Islet of Langerhans (tissue), 1 donor: ENCODE results near the gene CCDC50.

Experiments
- FAIRE-seq: peaks from one replicate; lab custom pipeline; 2011; peaks lifted over from hg19 to GRCh38; lab: Jason Lieb, UNC

The CCDC50 gene

DNA sequence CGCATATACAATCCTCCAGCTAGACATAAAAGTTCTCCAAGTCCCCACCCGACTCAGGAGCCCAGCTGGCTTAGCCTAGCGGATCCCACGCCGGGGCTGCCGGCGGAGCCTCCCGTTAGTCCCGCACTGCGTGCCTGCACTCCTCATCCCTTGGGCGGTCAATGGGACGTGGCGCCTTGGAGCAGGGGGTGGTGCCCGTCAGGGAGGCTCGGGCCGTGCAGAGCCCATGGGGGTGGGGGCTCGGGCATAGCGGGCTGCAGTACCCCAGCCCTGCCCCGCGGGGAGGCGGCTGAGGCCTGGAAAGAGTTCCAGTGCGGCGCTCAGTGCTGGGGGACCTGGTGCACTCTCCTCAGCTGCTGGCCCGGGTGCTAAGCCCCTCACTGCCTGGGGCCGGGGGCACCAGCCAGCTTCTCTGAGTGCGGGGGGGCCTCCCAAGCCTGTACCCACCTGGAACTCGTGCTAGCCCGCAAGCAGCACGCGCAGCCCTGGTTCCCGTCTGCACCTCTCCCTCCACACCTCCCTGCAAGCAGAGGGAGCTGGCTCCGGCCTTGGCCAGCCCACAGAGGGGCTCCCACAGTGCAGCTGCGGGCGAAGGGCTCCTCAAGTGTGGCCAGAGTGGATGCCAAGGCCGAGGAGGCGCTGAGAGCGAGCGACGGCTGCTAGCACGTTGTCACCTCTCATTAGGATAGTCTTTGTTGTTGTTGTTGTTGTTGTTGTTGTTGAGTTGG is 12.2 kb upstream of the CCDC50 start:
- no peak for FAIRE-seq

DNA sequence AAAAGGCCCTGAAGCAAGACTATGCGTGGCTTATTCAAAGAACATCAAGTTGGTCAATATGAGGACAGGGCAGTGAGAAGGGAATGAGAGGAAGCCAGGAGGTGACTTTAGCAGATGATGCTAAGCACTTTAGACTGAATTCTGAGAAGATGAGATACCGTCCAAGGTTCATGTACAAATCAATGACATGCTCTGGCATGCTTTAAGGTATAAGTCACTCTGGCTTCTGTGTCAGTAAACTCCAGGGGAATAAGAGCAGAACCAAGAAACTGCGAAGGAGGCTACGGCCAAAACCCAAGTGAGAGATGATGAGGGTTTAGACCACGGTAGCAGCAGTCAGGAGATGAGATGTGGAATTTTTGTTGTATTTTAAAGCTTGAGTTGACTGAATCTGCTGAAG is 8.9 kb upstream of the CCDC50 start:
- no peak for FAIRE-seq

DNA sequence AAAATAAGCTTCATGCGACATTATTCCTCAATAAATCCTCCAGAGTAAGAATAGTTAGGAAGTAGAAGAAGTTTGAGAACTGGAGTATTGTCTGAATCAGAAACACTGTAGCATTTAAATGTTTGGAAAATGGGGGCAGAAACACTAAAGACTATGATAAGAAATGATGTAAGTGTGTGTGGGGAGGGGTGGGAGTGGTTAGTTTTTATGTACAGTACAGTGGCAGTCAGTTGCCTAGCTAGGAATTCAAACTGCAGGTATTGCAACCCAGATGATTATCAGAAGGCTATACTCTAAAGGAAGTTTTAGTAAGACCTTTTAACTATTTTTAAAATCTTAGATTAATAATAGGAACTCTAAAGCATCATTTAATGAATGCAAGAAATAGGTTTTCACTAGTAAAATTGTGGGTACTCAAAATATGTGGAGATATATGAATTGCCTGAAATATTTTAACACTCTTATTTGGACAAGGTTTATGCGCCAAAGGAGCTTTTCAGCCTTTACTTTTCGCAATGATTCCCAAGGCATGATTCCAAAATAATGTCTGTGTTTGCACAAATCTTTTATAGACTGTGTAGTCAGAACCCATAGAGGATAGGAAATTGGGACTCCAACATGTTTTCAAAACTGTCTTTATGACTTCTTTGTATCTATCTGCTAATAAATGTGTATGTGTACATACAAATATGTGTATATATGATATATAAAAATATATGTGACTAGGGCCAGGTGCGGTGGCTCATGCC is 8.0 kb upstream of the CCDC50 start:
- FAIRE-seq: no peak

DNA sequence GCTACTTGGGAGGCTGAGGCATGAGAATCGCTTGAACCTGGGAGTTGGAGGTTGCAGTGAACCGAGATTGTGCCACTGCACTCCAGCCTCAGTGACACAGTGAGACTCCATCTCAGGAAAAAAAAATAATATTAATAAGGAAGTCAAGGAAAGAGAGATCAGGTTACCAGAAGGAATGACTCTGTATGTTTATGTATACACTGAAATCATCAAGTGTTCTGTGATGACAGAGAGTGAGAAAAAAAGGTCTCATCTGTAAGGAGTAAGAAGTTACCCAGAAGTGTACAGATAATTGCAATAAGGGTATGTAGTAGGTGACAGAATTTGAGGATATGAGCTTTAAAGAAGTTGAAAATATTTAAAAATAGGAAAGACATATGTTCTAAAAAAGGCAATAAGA is 4.3 kb upstream of the CCDC50 start:
- no peak for FAIRE-seq

DNA sequence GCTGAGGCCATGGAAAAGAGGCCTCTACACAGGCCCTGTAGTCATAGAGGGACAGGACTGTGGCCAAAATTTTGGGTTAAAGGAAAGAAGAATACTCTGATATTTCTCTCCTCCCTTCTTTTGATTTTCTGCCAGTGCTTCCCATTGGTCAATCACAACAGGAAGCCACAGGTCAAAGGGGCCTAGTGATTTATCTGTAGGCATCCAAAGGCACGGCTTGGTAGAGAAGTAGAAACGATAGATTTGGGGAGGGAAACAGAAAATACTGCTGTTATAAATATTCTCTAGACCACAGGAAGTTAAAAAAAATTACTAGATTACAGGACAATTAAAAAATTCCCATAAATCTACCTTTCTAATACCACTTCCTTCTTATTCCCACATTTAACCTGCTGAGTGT is 1.7 kb upstream of the CCDC50 start:
- FAIRE-seq: no peak

DNA sequence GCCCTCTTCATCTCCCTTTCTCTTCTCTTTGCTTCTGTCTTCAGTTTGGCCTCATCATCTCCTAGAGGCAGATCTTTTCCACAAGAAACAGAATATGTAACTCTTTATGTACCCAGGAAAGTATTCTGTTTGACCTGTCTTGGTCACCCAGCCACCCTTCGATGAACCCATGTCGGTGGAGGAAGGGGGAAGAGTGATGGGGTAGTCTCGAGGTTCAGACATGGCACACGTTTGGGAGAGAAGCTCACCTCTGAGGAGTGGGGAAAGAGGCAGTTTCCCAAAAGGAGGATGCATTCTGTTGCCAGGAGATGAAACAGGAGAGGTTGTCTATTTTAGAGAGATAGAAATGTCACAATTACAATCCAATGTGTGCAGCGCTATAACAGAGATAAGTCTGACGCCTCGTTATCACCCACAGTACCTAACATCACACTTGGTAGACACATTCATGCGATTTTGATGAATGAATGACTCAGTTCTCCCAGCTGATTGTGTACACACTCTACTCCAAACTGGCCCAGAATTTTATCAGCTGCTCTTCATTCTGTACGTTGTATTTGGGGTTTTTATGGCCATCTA is 722 bp upstream of the CCDC50 start:
- no peak for FAIRE-seq

DNA sequence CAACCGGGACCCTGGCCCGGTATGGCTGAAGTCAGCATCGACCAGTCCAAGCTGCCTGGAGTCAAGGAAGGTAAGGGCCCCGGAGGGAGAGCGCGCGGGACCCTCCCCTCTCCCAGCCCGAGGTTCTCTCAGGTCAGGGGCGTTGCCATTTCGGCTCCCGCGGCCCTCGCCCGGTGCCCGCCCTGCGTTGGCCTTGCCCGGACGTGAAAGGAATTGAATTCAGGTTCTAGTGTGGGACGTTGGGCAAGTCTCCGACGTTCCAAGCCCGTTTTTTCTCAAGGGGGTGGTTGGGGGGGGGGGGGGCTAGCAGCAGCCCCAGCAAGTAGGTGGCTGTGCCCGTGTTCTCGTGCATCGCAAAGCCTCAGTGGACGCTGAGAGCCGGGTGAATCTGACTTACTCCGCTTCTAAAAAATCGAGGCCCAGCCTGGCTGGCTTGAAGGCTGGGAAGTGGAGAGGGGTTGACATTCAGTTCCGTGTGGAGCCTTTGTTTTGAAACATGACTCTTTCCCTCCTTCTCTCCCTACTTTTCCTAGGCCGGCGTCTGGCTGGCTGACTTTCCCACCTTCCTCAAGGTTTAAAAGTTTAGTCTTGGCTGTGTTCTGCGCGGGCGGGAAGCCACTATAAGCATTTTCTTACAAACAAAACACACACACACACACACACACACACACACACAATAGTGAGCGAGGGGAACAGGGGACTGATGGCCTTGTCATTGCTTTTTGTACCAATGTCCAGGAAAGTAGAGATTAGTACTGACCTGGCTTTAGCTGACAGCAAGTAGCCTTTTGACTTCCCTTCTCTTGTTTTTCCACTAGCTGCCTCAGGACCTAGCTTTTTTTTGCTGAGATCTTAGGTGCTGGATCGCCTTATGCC is 698 bp downstream of the CCDC50 start, which contains the start of gene UTS2B:
Gene UTS2B, minus strand, starts transcription at position 873 of the 876 bp plus-strand sequence. CDS start 48,337 bp downstream, outside the sequence.
- FAIRE-seq: no peak

DNA sequence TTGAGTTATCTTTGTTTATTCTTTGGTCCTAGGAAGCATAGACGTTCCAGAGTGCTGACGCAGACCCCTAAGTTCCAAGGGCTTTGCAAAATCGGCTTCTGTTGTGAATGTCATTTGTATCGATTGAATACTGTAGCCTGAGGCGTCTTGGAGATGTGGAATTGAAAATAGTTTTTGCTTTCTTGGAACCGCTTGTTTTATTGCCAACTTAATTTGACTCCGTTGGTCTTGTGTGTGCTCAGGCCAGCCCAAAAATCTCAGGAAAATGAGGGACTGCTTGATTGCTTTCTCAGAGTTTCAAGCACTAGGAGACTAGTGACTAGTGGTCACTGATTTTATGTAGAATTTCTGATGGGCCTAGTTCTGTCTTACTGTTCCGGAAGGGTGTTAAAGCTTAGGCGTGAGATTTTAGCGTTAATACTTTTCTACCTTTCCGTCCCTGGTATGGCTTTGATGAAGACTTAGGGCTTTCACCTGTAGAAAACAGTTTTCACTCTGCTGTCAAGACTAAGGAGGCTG is 1.4 kb downstream of the CCDC50 start:
- no peak for FAIRE-seq

DNA sequence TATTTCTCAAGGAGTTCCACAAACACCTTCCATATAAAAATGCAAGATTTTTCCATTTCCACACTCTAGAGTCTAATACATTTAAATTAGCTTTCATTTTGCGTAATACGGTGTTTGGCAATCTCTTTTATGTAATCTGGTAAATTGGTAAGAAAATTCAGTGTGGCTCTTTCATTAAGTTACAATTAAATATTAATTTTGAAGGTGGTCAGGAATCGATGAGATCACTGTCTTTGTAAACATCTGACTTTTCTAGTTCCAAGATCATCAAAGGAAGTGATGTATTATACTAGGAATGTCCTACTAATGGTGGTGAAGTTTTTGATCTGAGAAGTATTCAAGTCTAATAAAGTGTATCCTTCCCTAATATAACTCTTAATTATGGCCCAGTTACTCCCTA is 2.2 kb downstream of the CCDC50 start:
- FAIRE-seq: no peak

DNA sequence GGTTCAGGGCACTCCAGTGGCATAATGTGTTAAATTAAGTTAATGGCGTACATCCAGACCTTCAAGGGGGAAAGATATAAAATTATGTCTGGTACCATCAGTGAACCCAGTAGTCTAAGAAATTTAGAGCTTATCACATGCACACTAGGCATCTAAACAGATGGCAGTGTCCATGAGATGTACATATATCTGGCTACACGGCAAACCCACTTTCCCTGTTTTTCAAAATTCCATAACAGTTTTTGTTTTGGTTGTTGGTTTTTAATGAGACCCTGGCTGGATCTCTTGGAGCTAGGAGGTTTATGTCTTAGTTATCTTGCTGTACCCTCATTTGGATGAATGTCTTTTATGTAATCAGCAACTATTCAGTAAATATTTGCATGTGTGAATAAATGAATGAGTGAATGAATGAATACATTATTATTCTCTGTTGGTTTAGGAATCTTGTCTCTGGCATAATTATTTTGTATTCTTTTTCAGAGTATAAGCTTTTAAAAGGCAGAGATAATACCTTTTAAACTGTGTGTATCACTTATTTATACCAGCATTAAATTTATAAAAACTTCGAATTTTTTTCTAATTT is 4.2 kb downstream of the CCDC50 start:
- FAIRE-seq: peak; percentile 33

DNA sequence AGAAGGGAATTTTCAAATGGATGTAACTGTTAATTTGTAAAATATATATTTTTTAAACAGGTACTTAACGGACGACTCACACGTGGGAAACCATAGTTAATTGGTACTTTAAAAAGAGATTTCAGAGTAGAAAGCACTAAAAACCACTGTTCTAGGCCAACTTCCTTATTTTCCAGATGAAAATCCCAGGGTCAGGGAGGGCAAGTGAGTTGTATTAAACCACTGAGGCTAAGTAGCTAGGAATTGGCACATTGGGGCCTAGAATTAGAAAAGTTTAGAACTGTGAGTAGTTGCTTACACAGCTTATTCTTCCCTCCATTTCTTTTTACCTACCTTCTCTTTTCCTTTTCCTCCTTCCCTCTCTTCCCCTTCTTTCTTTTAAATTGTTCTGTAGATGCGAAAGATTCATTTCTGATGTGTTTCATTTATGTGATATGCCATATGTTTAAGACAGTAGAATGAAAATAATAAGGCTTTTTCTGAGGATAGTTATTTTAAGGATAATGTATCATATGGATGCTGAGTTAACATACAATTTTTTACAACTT is 5.2 kb downstream of the CCDC50 start:
- no peak for FAIRE-seq

DNA sequence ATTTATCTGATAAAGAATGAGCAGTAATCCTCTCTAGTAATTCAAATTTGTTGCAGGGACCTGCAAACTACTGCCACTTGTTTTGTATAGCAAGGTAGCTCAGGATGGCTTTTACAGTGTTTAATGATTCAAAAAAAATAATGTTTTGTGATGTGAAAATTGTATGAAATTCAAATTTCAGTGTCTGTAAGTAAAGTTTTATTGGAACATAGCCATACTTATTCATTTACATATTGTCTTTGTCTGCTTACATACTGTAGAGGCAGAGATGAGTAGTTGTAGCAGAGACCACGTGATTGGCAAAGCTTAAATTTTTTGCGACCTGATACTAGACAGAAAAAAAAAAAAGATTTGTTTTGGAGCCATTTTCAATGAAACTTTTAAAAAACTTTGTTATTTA is 7.6 kb downstream of the CCDC50 start:
- FAIRE-seq: no peak

DNA sequence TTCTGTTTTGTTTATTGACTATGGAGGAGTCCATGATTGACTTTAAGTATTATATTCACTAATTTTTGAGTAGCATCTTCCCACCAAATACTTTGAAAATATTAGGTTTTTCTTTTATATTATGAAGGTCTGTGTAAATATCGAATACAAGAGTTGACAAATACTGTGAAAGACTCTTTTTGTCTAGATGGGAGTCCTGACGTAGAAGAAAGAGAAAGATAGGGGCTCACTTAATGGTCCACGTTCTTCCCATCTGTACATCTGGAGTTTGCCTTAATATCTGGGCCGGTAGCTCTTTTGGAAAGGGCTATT is 8.9 kb downstream of the CCDC50 start:
- FAIRE-seq: no peak

DNA sequence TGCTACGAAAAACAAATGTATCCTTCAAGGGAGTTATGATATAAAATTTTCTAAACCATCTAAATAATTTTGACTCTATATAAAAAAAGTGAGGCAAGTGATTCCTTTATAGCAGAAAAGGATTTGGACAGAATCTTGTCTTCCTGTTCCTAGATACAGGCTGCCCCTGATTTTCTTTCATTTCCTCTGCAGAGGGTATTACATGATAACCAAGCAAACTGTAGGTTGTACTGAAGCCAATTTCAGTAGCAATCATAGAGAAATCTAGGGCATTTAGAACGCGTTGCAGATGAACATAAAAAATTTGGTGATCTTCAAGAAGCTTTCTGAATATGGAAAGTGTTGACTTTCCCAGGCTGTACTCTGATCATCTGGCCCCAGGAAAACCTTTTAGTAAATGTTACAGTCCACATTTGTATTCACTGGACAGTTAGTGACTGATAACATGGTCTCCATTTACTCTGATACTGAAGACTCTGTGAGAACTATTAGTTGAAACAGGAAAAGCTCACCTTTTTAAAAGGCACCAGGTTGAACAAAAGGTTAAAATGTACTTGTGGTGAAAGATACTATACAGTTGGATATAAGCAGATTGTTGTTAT is 10.2 kb downstream of the CCDC50 start:
- FAIRE-seq: no peak

DNA sequence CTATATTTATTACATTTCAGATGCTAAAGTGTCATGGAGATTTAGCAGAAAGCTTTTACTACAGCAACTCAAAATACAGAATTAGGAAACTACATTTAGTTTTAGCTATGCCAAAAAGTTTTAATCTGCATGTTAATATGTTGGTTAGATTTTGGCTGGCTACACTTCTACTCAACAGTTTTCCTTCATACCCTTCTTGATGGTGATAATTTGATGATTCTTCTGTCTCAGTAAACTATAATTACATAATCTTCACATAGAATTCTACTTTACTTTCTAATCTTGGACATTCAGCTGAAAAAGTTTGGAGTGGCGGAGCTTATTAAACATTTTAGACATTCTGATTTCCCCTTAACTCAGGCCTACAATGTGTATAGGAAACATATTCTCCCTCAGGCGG is 11.2 kb downstream of the CCDC50 start:
- no peak for FAIRE-seq

DNA sequence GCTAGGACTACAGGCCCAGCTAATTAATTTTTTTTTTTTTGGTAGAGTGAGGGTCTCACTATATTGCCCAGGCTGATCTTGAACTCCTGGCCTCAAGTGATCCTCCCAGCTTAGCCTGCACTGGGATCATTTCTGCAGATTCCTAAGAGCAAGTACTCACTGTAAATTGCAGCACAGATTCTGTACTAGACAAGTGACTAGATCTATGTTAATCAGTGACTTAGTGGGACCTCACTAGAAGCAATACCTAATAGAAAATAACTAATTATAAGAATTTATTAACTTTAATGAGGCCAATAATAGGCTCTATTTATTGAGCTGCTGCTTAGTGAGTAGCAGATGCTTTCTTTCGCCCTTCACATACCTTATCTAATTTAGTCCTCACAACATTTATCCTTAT is 11.8 kb downstream of the CCDC50 start:
- no peak for FAIRE-seq

DNA sequence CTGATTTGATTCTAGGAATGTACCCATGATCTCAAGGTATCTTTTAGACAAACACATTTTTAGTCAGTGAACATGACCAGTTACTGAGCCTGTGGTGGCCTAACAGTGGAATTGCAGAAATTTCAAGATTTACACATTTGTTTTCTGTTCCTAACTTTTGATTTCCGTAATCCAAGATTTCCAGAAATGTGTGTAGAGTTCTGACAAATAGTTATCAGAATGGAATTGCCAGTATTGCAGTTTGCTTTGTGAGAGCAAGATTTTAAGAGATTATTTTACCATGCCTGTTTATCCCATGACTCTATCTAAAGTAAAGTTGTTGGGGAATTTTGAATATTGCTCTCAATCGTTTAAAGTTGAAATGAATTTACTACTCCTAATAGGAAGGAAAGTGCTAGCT is 12.8 kb downstream of the CCDC50 start:
- no peak for FAIRE-seq

DNA sequence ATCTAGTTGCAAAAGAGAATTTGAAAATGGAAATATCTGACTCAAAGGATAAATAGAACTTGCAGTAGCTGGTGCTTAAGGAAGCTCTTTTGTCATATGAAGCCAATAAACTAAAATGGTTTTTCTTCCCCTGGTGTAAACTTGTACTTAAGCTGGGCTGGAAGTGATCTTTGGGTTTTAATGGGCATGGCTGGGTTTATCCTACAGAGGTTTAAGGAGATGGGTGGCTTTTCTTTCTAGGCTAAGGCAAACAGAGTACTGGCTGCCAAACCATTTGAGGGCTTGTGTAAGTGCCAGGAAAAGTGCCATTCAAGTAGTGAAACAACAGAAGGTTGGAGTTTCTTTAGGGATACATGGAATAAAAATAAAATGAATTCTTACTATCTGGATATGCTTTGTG is 13.2 kb downstream of the CCDC50 start:
- FAIRE-seq: no peak

DNA sequence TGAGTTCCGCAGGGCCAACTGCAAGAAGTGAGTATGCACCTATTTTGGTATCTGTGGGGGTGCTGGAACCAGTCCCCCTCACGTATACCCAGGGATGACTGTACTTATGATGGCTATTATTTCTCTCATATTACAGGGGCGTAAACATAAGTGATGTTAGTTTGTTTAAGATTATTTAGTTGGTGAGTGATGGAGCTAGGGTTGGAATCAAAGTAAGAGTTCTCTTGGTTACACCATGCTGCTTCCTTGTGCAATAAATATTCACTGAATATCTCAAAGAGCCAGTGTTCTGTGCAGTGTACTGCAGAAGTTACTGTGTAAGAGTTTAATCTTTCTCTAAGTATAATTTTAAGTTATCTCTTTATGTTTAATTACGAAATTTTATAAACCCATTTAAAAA is 13.9 kb downstream of the CCDC50 start:
- no peak for FAIRE-seq

DNA sequence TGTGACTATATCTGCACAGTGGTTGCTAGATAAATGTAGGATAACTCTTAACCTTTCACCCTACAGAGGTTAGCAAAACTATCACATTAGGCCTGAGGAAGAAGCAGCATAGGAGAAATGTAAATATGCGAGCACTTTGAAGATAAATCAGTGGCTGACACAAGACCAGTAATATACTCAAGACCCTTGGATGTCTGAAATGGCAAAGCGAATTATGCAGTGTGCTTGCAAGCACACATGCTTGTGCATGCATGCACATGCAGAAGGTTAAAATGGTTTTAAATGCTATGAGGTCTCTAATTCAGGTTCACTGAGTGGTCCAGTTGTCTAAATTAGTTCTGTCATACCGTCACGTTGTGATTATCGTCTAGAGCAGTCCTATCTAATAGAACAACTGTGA is 14.7 kb downstream of the CCDC50 start:
- FAIRE-seq: no peak

DNA sequence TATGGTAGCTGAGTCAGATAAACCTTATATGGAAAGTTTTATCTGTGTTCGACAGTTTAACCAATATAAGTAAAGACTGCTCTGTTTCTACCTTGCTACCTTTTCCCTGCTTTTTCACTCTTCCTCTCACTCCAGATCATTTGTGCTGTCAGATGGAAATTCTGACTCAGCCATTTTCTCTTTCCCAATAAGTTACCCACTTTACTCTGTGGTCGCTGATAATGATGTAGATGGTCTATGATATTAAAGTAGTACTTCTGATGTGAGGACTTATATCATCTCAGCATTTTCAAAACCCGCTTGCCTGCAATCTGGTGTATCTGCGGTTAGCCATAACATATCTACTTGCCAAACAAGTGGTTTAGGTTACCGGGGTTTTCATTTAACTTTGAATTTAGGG is 16.1 kb downstream of the CCDC50 start:
- no peak for FAIRE-seq
